ENCODE results near the gene ZNF230. TPM values are rescaled to one million over a fixed set of nuclear protein-coding genes. Genes with fewer than 3 reads are reported as not detected.
A peak's percentile ranks its signal among the peaks of the same experiment; 100 is the strongest.

Gene ZNF230
- total RNA-seq, 1 donor from 2014 or later: 6.5 TPM

DNA sequence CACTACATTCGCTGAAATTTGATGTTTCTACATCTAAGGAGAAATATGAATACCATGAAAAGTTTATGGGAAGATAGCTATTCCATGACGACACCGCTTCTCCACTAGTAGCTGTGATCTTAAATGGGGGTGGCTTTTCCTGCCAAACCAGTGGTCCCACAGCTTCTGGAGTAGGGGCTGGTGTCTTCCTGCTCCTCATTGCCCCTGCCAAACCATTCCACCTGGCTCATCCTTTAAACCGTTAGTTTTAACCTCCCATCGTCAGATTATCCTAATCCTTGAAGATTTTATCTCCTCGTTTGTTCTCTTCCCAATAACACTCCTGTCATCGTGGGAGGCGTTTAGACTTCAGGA is 568 bp upstream of the ZNF230 start:
- peaks cover 10% of the 10 kb centered on the region for H3K9me3 Mint-ChIP-seq
- TF ChIP-seq, protein P1, sequence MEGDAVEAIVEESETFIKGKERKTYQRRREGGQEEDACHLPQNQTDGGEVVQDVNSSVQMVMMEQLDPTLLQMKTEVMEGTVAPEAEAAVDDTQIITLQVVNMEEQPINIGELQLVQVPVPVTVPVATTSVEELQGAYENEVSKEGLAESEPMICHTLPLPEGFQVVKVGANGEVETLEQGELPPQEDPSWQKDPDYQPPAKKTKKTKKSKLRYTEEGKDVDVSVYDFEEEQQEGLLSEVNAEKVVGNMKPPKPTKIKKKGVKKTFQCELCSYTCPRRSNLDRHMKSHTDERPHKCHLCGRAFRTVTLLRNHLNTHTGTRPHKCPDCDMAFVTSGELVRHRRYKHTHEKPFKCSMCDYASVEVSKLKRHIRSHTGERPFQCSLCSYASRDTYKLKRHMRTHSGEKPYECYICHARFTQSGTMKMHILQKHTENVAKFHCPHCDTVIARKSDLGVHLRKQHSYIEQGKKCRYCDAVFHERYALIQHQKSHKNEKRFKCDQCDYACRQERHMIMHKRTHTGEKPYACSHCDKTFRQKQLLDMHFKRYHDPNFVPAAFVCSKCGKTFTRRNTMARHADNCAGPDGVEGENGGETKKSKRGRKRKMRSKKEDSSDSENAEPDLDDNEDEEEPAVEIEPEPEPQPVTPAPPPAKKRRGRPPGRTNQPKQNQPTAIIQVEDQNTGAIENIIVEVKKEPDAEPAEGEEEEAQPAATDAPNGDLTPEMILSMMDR (conservative IDR thresholded peaks at IDR 0.05): no peak
- H3K4me1 Mint-ChIP-seq (ENCODE audit: unreplicated experiment): peaks cover 17% of the 10 kb centered on the region
- peak overlapping the region; percentile 87 for H3K27ac Mint-ChIP-seq
- H3K4me3 Mint-ChIP-seq: peak overlapping the region; percentile 100
- DNase-seq (ENCODE audit: extremely low spot score, unreplicated experiment): no peak
- H3K36me3 Mint-ChIP-seq: peaks cover 27% of the 10 kb centered on the region
- peaks cover 3% of the 10 kb centered on the region for H3K27me3 Mint-ChIP-seq

DNA sequence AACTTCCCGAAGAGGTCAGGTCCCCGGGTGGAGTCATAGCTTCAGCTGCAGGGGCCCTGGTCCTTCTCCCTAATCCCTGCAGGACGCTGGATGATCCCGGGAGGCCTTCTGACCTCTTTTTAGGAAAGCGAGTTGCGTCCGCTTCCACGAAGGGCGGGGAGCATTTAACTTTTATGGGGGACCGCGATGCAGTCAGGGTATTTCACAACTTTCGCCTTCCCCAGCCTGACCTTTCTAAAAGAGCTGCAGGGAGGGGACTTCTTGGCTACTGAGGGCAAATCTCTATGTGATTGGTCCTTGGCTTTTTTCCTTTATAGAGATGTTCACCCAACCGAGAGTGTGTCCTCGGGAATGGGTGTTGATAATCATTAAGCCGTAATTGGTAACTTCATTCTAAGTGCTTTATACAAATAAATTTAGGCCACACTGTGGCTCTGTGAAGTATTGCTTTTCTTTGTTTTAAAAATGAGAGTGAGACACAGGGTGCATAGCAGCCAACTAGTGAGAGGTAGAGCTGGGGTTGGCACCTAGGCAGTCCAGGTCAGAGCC is 778 bp downstream of the ZNF230 start:
- peaks cover 32% of the 10 kb centered on the region for H3K36me3 Mint-ChIP-seq
- DNase-seq (ENCODE audit: extremely low spot score, unreplicated experiment): no peak
- peaks cover 10% of the 10 kb centered on the region for H3K9me3 Mint-ChIP-seq
- H3K27me3 Mint-ChIP-seq: peaks cover 3% of the 10 kb centered on the region
- H3K27ac Mint-ChIP-seq: peak overlapping the region; percentile 87
- TF ChIP-seq, protein P1 (conservative IDR thresholded peaks at IDR 0.05): peak; percentile 22
- H3K4me3 Mint-ChIP-seq: peak overlapping the region; percentile 100
- H3K4me1 Mint-ChIP-seq (ENCODE audit: unreplicated experiment): peaks cover 17% of the 10 kb centered on the region

DNA sequence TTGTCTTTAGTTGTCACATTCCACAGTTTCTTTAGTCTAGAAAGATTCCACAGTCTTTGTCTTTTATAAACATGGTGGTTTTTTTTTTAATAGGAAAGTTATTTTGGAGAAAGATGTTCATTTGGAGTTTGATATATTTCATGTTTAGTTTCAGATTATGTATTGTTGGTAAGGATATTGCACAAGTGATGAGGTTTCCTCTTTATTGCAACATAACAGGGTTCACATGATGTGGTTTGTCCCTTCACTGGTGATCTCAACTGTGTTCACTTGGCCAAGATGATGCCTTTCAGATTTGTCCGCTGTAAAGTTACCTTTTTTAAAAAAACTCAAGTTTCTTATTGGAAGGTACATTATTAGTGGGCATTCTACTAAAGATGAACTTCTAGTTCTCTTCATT is 3.2 kb downstream of the ZNF230 start:
- TF ChIP-seq, protein P1 (conservative IDR thresholded peaks at IDR 0.05): no peak
- Mint-ChIP-seq H3K4me1 (ENCODE audit: unreplicated experiment) (peaks cover 17% of the 10 kb centered on the region), H3K4me3 (peak overlapping the region; percentile 28), H3K9me3 (peaks cover 18% of the 10 kb centered on the region), H3K27ac (no peak overlapping the region), H3K36me3 (peaks cover 55% of the 10 kb centered on the region), H3K27me3 (peaks cover 3% of the 10 kb centered on the region)
- no peak for DNase-seq (ENCODE audit: extremely low spot score, unreplicated experiment)

DNA sequence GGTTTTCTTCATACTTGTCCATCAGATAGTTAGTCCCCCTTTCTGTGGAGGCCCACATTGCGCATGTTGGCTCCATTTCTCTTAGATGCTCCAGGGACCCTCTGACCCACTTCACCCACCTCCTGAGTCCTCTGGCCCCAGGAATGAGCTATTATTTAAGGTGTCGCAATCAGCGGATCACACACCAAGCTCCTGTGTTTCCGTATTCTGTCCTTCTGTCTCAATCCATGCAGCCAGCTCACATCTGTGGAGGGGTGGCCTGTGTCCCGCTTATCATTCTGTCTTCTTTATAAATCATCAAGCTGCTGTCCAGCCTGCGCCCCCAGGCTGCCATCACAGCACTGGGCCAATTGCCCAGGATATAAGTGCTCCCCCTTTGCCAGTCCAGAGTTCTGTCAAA is 4.7 kb downstream of the ZNF230 start:
- Mint-ChIP-seq H3K9me3 (peaks cover 21% of the 10 kb centered on the region), H3K4me3 (no peak overlapping the region), H3K36me3 (peaks cover 62% of the 10 kb centered on the region), H3K27me3 (no peaks in the 10 kb centered on the region), H3K4me1 (ENCODE audit: unreplicated experiment) (peaks cover 10% of the 10 kb centered on the region), H3K27ac (no peak overlapping the region)
- TF ChIP-seq, protein P1 (conservative IDR thresholded peaks at IDR 0.05): no peak
- no peak for DNase-seq (ENCODE audit: extremely low spot score, unreplicated experiment)

DNA sequence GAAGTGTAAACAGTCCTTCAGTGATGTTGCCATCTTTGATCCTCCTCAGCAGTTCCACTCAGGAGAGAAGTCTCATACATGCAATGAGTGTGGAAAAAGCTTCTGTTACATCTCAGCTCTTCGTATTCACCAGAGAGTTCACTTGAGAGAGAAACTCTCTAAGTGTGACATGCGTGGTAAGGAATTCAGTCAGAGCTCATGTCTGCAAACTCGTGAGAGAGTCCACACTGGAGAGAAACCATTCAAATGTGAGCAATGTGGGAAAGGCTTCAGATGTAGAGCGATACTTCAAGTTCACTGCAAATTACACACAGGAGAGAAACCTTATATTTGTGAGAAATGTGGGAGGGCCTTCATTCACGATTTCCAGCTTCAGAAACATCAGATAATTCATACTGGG is 7.7 kb downstream of the ZNF230 start:
- H3K36me3 Mint-ChIP-seq: peaks cover 67% of the 10 kb centered on the region
- TF ChIP-seq, protein P1 (conservative IDR thresholded peaks at IDR 0.05): no peak
- H3K4me3 Mint-ChIP-seq: no peak overlapping the region
- H3K4me1 Mint-ChIP-seq (ENCODE audit: unreplicated experiment): no peaks in the 10 kb centered on the region
- H3K27ac Mint-ChIP-seq: no peak overlapping the region
- peaks cover 31% of the 10 kb centered on the region for H3K9me3 Mint-ChIP-seq
- no peaks in the 10 kb centered on the region for H3K27me3 Mint-ChIP-seq
- DNase-seq (ENCODE audit: extremely low spot score, unreplicated experiment): no peak

DNA sequence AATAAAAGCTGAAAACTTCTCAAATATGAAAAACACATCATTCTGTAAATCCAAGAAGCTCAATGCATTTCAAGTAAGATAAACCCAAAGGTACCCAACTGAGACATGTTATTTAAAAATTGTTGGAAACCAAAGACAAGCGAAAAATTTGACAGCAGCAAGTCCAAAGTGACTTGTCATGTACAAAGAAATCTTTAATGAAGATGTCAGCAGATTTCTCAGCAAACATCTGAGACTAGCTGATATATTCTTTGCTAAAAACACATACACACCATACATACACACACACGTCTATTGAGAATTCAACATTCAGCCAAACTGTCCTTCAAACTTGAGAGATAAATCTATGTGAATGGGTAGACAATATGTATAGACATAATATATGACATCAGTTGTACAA is 16.7 kb downstream of the ZNF230 start:
- TF ChIP-seq, protein P1 (conservative IDR thresholded peaks at IDR 0.05): no peak
- no peak overlapping the region for H3K4me3 Mint-ChIP-seq
- H3K4me1 Mint-ChIP-seq (ENCODE audit: unreplicated experiment): peaks cover under 1% of the 10 kb centered on the region
- H3K27ac Mint-ChIP-seq: no peak overlapping the region
- peaks cover 17% of the 10 kb centered on the region for H3K27me3 Mint-ChIP-seq
- H3K9me3 Mint-ChIP-seq: peaks cover 6% of the 10 kb centered on the region
- H3K36me3 Mint-ChIP-seq: peaks cover under 1% of the 10 kb centered on the region
- DNase-seq (ENCODE audit: extremely low spot score, unreplicated experiment): no peak
